GM12878 (cell line): ENCODE measurements around the gene MLPH. TPM values are rescaled to one million over a fixed set of nuclear protein-coding genes. Genes with fewer than 3 reads are reported as not detected.

Experiments used
- ATAC-seq: fragments of 200-7000 bp; cut with Tn5 transposase; 3 replicates; pipeline ENCODE4 v1.9.1; 2020; ENCODE audit warnings: mild to moderate bottlenecking, moderate library complexity
- BruUV-seq: library from RNA; stranded (reverse); fragments of 400-500 nt; replicated peaks from 2 replicates; lab custom pipeline; 2021; lab: Mats Ljungman, UMichigan
- CTCF ChIA-PET: fragments of 300-600 bp; sonication (Branson Sonifier 250); formaldehyde crosslinking; extraction: SDS; loops from one replicate; lab custom pipeline; 2021; ENCODE audit warnings: inconsistent platforms; lab: Yijun Ruan, JAX
- POLR2A ChIA-PET: fragments of 350-600 bp; formaldehyde crosslinking; extraction: SDS; loops from one replicate; lab custom pipeline; 2021; ENCODE audit warnings: inconsistent platforms; lab: Charles Lee
- RAD21 ChIA-PET: fragments of 300-600 bp; sonication (Branson Sonifier 250); formaldehyde crosslinking; loops from one replicate; lab custom pipeline; 2023; ENCODE audit warnings: antibody characterized with exemption; ENCODE audit not compliant: unreplicated experiment; lab: Charles Lee
- SMC1A ChIA-PET: fragments of 300-600 bp; sonication (Branson Sonifier 250); formaldehyde crosslinking; loops from one replicate; lab custom pipeline; 2023; ENCODE audit not compliant: unreplicated experiment, uncharacterized antibody; lab: Charles Lee
- DNase-seq: peaks from one replicate; pipeline ENCODE4 v3.0.0-alpha.2; 2011; ENCODE audit warnings: low read depth, low spot score
- FAIRE-seq: peaks from 3 replicates; lab custom pipeline; 2011; peaks lifted over from hg19 to GRCh38; lab: Jason Lieb, UNC
- H2AFZ ChIP-seq: 2 replicates; pipeline ENCODE4 v1.6.0; 2011; ENCODE audit warnings: low read depth, low read length, control low read depth; ENCODE audit not compliant: control insufficient read depth
- H3K27ac ChIP-seq: 2 replicates; pipeline ENCODE4 v1.5.1; 2011; ENCODE audit warnings: control low read depth; ENCODE audit not compliant: control insufficient read depth, insufficient read depth
- H3K27me3 ChIP-seq, 2 experiments: replicated peaks in 1 of 2; 2 replicates each; pipeline versions ENCODE4 v1.6.0 to v1.6.1; 2011; ENCODE audit warnings: low read length in 1 of 2; ENCODE audit not compliant: control insufficient read depth in 2 of 2, insufficient read depth in 2 of 2
- H3K36me3 ChIP-seq, 2 experiments: 2 replicates each; pipeline ENCODE4 v1.5.1; 2011; ENCODE audit warnings: low read length in 1 of 2; ENCODE audit not compliant: control insufficient read depth in 2 of 2, insufficient read depth in 2 of 2
- H3K4me1 ChIP-seq: 2 replicates; pipeline ENCODE4 v1.6.1; 2011; ENCODE audit warnings: mild to moderate bottlenecking, low read length, moderate library complexity, mixed read lengths; ENCODE audit not compliant: control insufficient read depth, insufficient read depth
- H3K4me2 ChIP-seq: 2 replicates; pipeline ENCODE4 v1.6.0; 2011; ENCODE audit warnings: control low read depth; ENCODE audit not compliant: control insufficient read depth, insufficient read depth
- H3K4me3 ChIP-seq: fragments of 200-600 bp; sonication (generic); 2 replicates; pipeline ENCODE4 v1.5.1; 2016
- H3K79me2 ChIP-seq: 2 replicates; pipeline ENCODE4 v1.6.0; 2011; ENCODE audit warnings: low read length; ENCODE audit not compliant: control insufficient read depth, insufficient read depth
- H3K9ac ChIP-seq: 2 replicates; pipeline ENCODE4 v1.8.0; 2011; ENCODE audit warnings: low read length, control low read depth, mixed read lengths; ENCODE audit not compliant: control insufficient read depth, insufficient read depth
- H3K9me3 ChIP-seq: replicated peaks from 3 replicates; pipeline ENCODE4 v1.5.1; 2011; ENCODE audit warnings: mild to moderate bottlenecking, low read length; ENCODE audit not compliant: control insufficient read depth, insufficient read depth
- H4K20me1 ChIP-seq: 2 replicates; pipeline ENCODE4 v1.6.0; 2011; ENCODE audit not compliant: control insufficient read depth, insufficient read depth
- CBX3 ChIP-seq: fragments of 200-600 bp; sonication (generic); IDR thresholded peaks from 2 replicates; pipeline ENCODE4 v1.6.1; 2016; ENCODE audit warnings: low read depth, borderline replicate concordance
- FOXM1 ChIP-seq: IDR thresholded peaks from 2 replicates; pipeline ENCODE4 v1.6.1; 2012; ENCODE audit warnings: low read depth, mild to moderate bottlenecking, inconsistent platforms, low read length, moderate library complexity
- MEF2A ChIP-seq: IDR thresholded peaks from 2 replicates; pipeline ENCODE4 v1.6.1; 2011; ENCODE audit warnings: low read depth, mild to moderate bottlenecking, low read length, moderate library complexity; ENCODE audit not compliant: insufficient read depth
- RUNX3 ChIP-seq: IDR thresholded peaks from 2 replicates; pipeline ENCODE4 v1.6.1; 2012; ENCODE audit warnings: low read length, inconsistent platforms
- WRNIP1 ChIP-seq: IDR thresholded peaks from 2 replicates; pipeline ENCODE4 v1.6.1; 2011; ENCODE audit warnings: low read depth, low read length, improper control_type of control experiment, borderline replicate concordance
- ZNF207 ChIP-seq: fragments of 450-650 bp; IDR thresholded peaks from 2 replicates; pipeline ENCODE4 v1.6.1; 2014; ENCODE audit warnings: antibody characterized with exemption, mild to moderate bottlenecking, borderline replicate concordance
- WGBS: methylation state at CpG from one replicate; pipeline ENCODE4 v1.1.6; 2016; ENCODE audit warnings: low lambda C conversion rate; ENCODE audit not compliant: insufficient replicate concordance, insufficient coverage; ENCODE audit errors: missing lambda C conversion rate; 5-methylcytosine and 5-hydroxymethylcytosine counted together
- in situ Hi-C: fragments of 300-500 bp; cut with MboI; formaldehyde crosslinking; loops from 9 replicates; pipeline ENCODE4 v1.14.3; 2018; ENCODE audit warnings: mixed read lengths
- intact Hi-C: fragments of 100-400 bp; cut with micrococcal nuclease; formaldehyde crosslinking; loops from one replicate; pipeline ENCODE4 v1.14.2; 2022; ENCODE audit not compliant: unreplicated experiment
- polyA plus RNA-seq, 11 experiments: library from polyadenylated mRNA; depleted of rRNA in 4 of 11; unstranded in 6 of 11; stranded (reverse) in 5 of 11; fragments of >200 nt; fragmentation: Nextera tagmentation in 4 of 11; fragmentation: Illumina TruSeq in 1 of 11; extraction: Ambion mirVana in 4 of 11; extraction: Trizol in 1 of 11; gene quantifications; 1 replicate in 1 of 11; 2 replicates in 10 of 11; pipeline versions ENCODE4 v1.2.1 to v1.2.3, GENCODE V29; 2011 to 2016; ENCODE audit warnings: inconsistent platforms in 2 of 11, missing spikeins in 2 of 11, low read depth in 1 of 11
- total RNA-seq, 4 experiments: library from RNA; depleted of rRNA in 3 of 4; stranded (reverse); fragments of >200 nt in 3 of 4; fragmentation: Illumina TruSeq in 1 of 4; extraction: Trizol in 1 of 4; gene quantifications; 2 replicates each; pipeline versions ENCODE4 v1.2.1 to v1.2.3, GENCODE V29; 2013 to 2021
- TF ChIP-seq, protein P1 (sequence below): fragments of 450-650 bp; formaldehyde crosslinking; IDR thresholded peaks from 2 replicates; pipeline ENCODE4 v1.4.0; 2022; ENCODE audit warnings: mild to moderate bottlenecking, moderate library complexity

Gene MLPH
- total and polyA plus RNA-seq, 10 of the 15 experiments (the other 5 are each of a cell fraction or from before 2014, with no cell fraction given): 0.16 to 0.85 TPM; not detected in 8

DNA sequence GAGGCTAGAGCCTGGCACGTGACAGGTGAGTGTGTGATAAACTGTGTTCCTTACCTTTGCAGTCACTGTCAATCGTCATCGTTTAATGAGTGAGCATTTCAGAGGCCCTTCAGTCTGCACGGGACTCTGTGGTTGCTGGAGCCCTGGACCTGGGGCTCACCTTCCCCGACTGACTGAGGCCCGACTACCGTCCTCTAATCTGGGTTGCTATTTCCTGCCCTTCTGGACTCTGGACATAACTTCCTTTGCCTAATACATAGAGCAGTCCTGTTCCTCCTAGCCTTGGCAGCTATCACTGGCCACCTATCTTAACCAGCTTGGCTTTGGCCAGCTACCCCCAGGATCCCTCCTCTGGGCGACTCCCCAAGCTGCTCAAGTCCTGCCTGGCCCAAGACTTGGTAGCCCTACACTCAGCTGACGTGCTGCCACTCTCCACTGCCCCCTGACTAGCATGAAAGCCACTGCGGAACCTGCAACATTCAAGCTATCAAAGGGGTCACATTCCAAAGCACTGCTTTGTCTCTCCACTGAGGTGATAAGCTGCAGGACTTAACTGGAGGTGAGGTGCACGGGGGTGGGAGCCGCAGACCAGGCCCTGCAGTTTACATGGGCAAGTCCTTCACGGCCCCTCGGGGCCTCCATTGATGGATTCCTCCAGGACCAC lies 114.5 kb downstream of the MLPH start:
- no peak overlapping the region for H3K4me3 ChIP-seq
- RAD21 ChIA-PET: interaction anchor here (1.0 to 2.3 kb wide), 5 partner anchors 12 to 143 kb away, joined by 3 to 7 read pairs (median 5); no protein-coding TSS in a partner anchor
- H3K79me2 ChIP-seq: no peaks in the 10 kb centered on the region
- SMC1A ChIA-PET: interaction anchor here (0.9 to 2.1 kb wide), 7 partner anchors 11 to 95 kb away, joined by 3 to 7 read pairs (median 3); partner anchors contain the start of gene RAB17
- H3K27ac ChIP-seq: no peak overlapping the region
- FAIRE-seq (no peak), DNase-seq (no peak)
- TF ChIP-seq MEF2A (no peak), CBX3 (no peak), ZNF207 (no peak), WRNIP1 (no peak), FOXM1 (no peak)
- TF ChIP-seq, all 136 proteins: peak for 0
- Histone ChIP-seq H3K27me3 (no peaks in the 10 kb centered on the region), H3K36me3 (no peaks in the 10 kb centered on the region), H3K9ac (no peak overlapping the region), H3K9me3 (no peaks in the 10 kb centered on the region), H2AFZ (no peak overlapping the region), H3K4me1 (peaks cover 8% of the 10 kb centered on the region), H4K20me1 (no peaks in the 10 kb centered on the region), H3K4me2 (no peak overlapping the region)
- BruUV-seq: no TSS peak
- intact Hi-C loops: no loop called here
- in situ Hi-C loops: no loop called here
- ATAC-seq: no peak
- POLR2A ChIA-PET: interaction anchor here (0.8 kb wide), 1 partner anchor 13 kb away, joined by 3 read pairs; no protein-coding TSS in a partner anchor
- 85% methylated on average over 14 of the region's 14 CpGs for WGBS
- CTCF ChIA-PET: interaction anchor here (0.6 to 2.8 kb wide), 8 partner anchors 12 to 144 kb away, joined by 3 to 11 read pairs (median 3); no protein-coding TSS in a partner anchor

DNA sequence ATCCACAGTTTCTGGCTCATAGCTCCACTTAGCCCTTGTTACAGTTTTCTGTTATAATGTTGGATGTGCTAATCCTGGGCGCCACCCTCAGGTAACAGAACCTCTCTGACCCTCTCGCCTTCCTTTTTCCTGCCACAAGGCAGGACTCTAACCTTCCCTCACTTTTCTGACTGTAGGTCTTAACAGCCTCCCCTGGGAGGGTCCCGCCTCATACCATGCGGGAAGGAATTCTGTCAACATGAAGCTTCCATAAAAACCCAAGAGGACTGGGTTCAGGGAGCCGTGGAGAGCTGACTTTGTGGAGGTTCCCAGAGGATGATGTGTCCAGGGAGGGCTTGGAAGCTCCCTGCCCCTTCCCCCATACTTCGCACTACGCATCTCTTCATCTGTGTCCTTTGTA lies 115.4 kb downstream of the MLPH start:
- H3K36me3 ChIP-seq: no peaks in the 10 kb centered on the region
- ATAC-seq (no peak), FAIRE-seq (no peak), DNase-seq (no peak)
- ChIA-PET POLR2A (interaction anchor here (0.8 kb wide), 1 partner anchor 15 kb away, joined by 5 read pairs; no protein-coding TSS in a partner anchor), RAD21 (interaction anchor here (1.0 to 2.3 kb wide), 3 partner anchors 11 to 142 kb away, joined by 3 to 7 read pairs (median 5); no protein-coding TSS in a partner anchor), SMC1A (interaction anchor here (0.9 to 2.1 kb wide), 4 partner anchors 14 to 94 kb away, joined by 3 to 7 read pairs (median 4); no protein-coding TSS in a partner anchor), CTCF (interaction anchor here (1.3 to 2.8 kb wide), 3 partner anchors 30 to 143 kb away, joined by 5 to 11 read pairs (median 6); no protein-coding TSS in a partner anchor)
- H3K27me3 ChIP-seq: no peaks in the 10 kb centered on the region
- in situ Hi-C loops: no loop called here
- H2AFZ ChIP-seq: no peak overlapping the region
- H3K79me2 ChIP-seq: no peaks in the 10 kb centered on the region
- intact Hi-C loops: no loop called here
- WGBS: 85% methylated on average over 7 of the region's 7 CpGs
- BruUV-seq: no TSS peak
- H3K9ac ChIP-seq: no peak overlapping the region
- no peak overlapping the region for H3K27ac ChIP-seq
- H4K20me1 ChIP-seq: no peaks in the 10 kb centered on the region
- peaks cover 8% of the 10 kb centered on the region for H3K4me1 ChIP-seq
- no peak overlapping the region for H3K4me3 ChIP-seq
- no peak overlapping the region for H3K4me2 ChIP-seq
- no peaks in the 10 kb centered on the region for H3K9me3 ChIP-seq
- no peak for TF ChIP-seq RUNX3
- TF ChIP-seq, protein P1, sequence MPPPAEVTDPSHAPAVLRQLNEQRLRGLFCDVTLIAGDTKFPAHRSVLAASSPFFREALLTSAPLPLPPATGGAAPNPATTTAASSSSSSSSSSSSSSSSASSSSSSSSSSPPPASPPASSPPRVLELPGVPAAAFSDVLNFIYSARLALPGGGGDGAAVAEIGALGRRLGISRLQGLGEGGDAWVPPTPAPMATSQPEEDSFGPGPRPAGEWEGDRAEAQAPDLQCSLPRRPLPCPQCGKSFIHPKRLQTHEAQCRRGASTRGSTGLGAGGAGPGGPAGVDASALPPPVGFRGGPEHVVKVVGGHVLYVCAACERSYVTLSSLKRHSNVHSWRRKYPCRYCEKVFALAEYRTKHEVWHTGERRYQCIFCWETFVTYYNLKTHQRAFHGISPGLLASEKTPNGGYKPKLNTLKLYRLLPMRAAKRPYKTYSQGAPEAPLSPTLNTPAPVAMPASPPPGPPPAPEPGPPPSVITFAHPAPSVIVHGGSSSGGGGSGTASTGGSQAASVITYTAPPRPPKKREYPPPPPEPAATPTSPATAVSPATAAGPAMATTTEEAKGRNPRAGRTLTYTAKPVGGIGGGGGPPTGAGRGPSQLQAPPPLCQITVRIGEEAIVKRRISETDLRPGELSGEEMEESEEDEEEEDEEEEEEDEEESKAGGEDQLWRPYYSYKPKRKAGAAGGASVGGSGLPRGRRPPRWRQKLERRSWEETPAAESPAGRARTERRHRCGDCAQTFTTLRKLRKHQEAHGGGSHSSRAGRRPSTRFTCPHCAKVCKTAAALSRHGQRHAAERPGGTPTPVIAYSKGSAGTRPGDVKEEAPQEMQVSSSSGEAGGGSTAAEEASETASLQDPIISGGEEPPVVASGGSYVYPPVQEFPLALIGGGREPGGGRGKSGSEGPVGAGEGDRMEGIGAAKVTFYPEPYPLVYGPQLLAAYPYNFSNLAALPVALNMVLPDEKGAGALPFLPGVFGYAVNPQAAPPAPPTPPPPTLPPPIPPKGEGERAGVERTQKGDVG: no peak
